Stimulated activated CD8-positive, alpha-beta memory T cell treated with anti-CD3 and anti-CD28 coated beads, Interleukin-12 subunit alpha, Interleukin-12 subunit beta, amount 100 ng/mL, for 4 hours (primary cell): ENCODE data around the gene VENTX.

Source experiments
- DNase-seq: peaks from one replicate; pipeline ENCODE4 v3.0.0-alpha.2; 2020; ENCODE audit warnings: low read depth

Gene VENTX

GRCh38 chr10:133289761-133290160 lies 52.1 kb downstream of the VENTX start:
- no peak for DNase-seq
